ENCODE measurements around the gene KIAA0586. TPM values are rescaled to one million over a fixed set of nuclear protein-coding genes. Genes with fewer than 3 reads are reported as not detected.
"Not testable (repeated sequence)": the region's sequence is repeated elsewhere in the genome, so short reads cannot be mapped to it uniquely, and the experiment has no call there.

Gene KIAA0586
- 10 to 100 TPM; 11.9 to 12.4 TPM for total RNA-seq
- long read RNA-seq, partial matches to known transcripts: 4 of 5 reads
- long read RNA-seq, other reads (novel, unspliced or antisense): 1 of 5 reads

- DNase-seq (peak; percentile 97), ATAC-seq (peak; percentile 98)
- intact Hi-C loops (cut with DNase I): no loop called here
Observed at GRCh38 chr14:58427281-58428117, at the start of gene KIAA0586, which contains the start of gene TIMM9. Gene KIAA0586 (plus strand): TSS chr14:58427719. CDS start chr14:58428265, 546 bp downstream. Gene TIMM9 (minus strand): TSS chr14:58427531. CDS start chr14:58411945, 15,586 bp downstream.

DNA sequence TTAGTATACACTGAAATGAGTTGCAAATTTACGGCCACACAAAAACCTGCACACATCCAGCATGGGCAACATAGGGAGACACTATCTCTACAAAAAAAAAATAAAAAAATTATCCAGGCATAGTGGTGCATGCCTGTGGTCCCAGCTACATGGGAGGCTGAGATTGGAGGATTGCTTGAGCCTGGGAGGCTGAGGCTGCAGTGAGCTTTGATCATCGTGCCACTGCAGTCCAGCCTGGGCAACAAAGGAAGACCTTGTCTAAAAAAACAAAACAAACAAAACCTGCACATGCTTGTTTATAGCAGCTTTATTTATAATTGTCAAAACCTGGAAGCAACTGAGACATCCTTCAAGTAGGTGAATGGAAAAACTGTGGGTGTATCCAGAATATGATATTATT is 36.7 kb upstream of the KIAA0586 start:
- ATAC-seq (no peak), DNase-seq (no peak)
- intact Hi-C loops (cut with DNase I): no loop called here

DNA sequence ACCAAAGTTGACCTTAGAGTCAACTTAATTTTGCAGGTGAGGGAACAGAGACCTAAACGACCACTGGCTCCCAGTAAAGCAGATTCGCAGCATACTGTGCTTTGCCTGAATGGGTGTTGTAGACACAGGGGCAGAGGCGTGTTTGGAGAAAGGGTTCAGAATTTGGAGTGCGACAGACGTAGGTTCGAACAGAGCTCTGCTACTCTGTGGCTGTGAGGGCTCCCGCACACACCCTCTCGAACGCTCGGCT is 32.0 kb upstream of the KIAA0586 start:
- no peak for DNase-seq
- intact Hi-C loops (cut with DNase I): no loop called here
- no peak for ATAC-seq

GRCh38 chr14:58395812-58396788 is 31.4 kb upstream of the KIAA0586 start, which contains the start of gene TOMM20L:
Gene TOMM20L (plus strand): TSS chr14:58395930. CDS start chr14:58395958, 28 bp downstream.
- intact Hi-C loops (cut with DNase I): no loop called here

GRCh38 chr14:58397156-58397555 is 30.4 kb upstream of the KIAA0586 start:
- intact Hi-C loops (cut with DNase I): no loop called here
- no peak for ATAC-seq
- no peak for DNase-seq

More at GRCh38 chr14:58395812-58396788, 31.4 kb upstream of the KIAA0586 start, which contains the start of gene TOMM20L:
- DNase-seq (peak; percentile 81), ATAC-seq (peak; percentile 93 to 96)

DNA sequence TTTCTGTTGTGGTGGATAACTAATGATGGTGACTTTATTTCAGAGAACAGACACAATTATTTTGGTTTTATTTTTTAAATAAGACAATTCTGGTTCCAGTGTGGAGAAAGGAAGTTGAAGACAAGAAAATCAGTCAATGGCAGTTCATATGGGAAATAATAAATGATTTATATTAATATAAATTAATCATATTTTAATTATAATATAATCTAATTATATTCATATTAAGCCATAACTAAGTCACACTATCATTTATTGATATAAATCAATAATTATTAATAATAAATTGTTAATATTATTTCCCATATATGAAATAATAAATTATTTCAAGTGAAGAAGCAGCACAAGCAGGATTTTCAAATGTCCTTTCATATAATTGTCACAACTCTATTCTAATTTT is 29.0 kb upstream of the KIAA0586 start:
- no peak for DNase-seq
- intact Hi-C loops (cut with DNase I): no loop called here
- no peak for ATAC-seq

- intact Hi-C loops (cut with DNase I): no loop called here
- DNase-seq: no peak
- ATAC-seq: no peak
Observed at GRCh38 chr14:58398895-58399294, 28.6 kb upstream of the KIAA0586 start.

DNA sequence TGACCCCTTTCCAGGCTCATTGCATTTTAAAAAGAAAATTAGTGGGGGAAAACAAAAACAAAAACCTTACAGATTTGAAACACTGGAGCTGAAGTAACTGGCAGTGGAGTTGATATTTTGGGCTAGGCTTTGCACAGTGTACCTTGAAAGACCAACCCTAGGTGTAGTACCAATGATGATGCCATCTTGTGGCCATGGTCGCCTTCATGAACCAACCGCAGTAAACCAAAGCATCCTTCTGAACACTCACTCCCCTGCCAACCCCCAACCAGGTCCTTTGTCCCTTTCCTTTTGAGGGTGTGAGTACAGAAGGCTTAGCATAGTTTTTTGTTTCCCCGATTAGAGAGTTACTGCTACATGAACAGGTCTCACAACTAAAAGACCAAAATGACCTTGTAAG is 25.9 kb upstream of the KIAA0586 start:
- intact Hi-C loops (cut with DNase I): no loop called here
- ATAC-seq (no peak), DNase-seq (no peak)

DNA sequence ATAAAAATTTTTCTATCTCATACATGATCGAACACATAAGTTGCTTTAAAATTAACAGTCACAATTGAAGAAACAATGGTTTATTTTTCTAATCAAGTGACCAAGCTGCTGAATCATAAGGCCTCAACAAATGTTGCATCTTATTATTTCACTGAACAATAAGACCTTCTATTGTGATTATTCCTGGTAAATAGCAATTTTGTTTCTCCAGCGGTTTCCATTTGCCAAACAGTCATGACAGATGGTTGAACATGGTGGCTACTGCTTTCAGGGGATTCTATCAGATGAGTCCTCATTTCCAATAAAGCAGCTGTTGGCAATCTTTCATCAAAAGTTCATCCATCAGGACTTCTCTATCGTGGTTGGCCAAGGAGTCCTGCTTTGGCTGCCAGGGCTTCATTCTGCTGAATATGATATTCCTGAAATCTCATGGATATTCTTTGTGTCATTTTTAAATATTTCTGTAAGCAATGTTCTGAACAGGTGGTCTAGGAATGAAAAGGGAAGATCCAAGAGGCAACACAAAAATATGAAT is 18.8 kb upstream of the KIAA0586 start:
- intact Hi-C loops (cut with DNase I): no loop called here
- ATAC-seq (no peak), DNase-seq (no peak)

- intact Hi-C loops (cut with DNase I): no loop called here
- ATAC-seq (peak in 1 of 2 donors; percentile 76), DNase-seq (no peak)
Observed at GRCh38 chr14:58414845-58415244, 12.7 kb upstream of the KIAA0586 start.

- intact Hi-C loops (cut with DNase I): no loop called here
- DNase-seq: no peak
Observed at GRCh38 chr14:58415636-58416547, 11.6 kb upstream of the KIAA0586 start.

DNA sequence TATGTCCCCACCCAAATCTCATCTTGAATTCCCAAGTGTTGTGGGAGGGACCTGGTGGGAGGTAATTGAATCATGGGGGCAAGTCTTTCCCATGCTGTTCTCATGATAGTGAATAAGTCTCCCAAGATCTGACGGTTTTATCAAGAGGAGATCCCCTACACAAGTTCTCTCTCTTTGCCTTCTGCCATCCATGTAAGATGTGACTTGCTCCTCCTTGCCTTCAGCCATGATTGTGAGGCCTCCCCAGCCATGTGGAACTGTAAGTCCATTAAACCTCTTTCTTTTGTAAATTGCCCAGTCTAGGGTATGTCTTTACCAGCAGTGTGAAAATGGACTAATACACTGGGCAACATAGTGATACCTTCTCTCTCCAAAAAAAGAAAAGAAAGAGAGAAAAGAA is 10.6 kb upstream of the KIAA0586 start:
- intact Hi-C loops (cut with DNase I): not testable (repeated sequence)

More at GRCh38 chr14:58415636-58416547, 11.6 kb upstream of the KIAA0586 start:
- no peak for ATAC-seq

DNA sequence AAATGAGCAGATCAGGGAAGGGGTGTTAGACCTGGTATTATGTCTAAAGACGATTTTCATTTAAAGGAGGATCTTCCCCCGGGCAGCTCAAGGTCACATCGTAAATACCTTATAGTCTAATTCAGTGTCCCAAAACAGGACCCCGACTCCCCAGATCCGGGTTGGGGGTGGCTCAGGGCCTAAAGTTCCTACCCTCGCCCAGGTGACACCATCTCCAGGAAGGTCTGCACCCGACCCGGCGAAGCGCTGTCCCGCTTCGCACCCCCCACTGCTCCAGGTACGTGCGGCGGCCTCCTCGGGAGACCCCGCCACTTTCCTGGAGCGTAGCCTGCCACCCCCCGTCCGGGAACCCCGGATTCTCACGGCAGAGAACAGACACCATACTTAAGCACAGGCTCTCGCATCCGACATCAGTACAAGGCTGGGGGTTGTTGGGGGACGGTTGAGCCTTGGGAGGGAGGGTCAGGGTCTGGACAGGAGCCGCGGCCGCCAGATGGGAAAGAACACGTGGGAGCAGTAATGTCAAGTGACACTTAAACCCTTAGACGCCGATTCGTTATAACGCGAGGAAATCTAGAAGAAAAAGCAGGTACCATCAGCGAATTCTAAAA is 744 bp upstream of the KIAA0586 start:
- intact Hi-C loops (cut with DNase I): no loop called here
- peak; percentile 65 for DNase-seq
- ATAC-seq: peak; percentile 81 to 85

More for the DNA sequence above, 10.6 kb upstream of the KIAA0586 start:
- not testable (repeated sequence) for DNase-seq, ATAC-seq

DNA sequence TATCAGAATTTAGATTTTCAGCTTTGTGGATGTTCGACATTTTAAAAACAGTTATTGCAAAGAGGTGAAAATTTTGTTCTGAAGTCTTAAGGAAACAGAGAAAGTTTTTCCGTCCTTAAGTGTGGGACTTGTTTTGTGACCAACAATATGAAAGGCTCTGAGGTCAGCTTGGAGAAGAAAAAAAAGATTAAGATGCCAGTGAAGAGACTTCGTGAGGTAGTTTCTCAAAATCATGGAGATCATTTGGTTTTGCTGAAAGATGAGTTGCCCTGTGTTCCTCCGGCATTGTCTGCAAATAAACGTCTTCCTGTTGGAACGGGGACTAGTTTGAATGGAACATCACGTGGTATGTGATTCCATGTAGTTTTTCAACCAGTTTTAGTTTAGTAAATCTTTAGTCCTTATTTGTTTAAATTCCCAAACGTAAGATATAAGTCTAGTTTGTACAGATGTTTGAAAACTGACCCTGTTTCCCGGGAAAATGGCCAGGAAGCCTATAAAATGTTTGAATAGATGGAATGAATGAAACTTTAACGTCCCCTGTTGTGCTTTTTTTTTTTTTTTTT is 682 bp downstream of the KIAA0586 start:
- no peak for DNase-seq
- intact Hi-C loops (cut with DNase I): no loop called here
- ATAC-seq: peak in 1 of 2 donors; percentile 40

DNA sequence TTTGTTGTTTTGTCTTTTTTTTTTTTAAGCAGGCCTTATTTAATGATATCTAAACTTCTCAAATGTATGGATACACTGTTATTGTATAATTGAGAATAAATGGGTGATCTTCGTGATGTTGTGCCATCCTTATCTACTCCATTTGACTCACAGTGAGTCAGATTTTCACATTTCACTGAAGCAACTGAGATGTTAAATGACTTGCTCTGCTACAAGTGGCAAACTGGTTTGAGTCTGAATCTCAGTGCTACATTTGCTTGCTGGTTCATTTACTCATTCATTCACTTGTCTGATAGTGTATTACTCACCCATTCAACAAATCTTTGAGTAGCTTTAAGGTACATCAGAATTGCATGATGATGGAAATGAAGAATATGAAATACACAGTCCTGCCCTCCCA is 2.6 kb downstream of the KIAA0586 start:
- DNase-seq (no peak), ATAC-seq (no peak)
- intact Hi-C loops (cut with DNase I): no loop called here

DNA sequence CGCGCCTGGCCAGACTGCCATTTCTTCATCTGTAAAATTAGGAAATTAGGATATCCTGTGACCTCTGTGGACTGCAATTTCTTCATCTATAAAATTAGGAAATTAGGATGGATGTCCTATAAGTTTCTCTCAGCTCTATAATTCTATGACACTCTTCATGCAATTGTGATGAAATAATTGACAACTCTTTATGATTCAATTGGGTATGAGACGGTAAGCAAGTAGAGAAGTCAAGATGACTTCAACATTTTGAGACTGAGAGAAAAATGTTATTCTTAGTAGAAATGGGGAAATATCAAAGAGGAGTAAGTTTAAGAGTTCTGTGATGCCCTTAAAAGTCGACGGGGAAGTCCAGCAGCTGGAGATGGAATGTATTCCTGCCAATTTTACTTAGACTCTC is 12.0 kb downstream of the KIAA0586 start:
- no peak for DNase-seq
- no peak for ATAC-seq
- intact Hi-C loops (cut with DNase I): no loop called here

DNA sequence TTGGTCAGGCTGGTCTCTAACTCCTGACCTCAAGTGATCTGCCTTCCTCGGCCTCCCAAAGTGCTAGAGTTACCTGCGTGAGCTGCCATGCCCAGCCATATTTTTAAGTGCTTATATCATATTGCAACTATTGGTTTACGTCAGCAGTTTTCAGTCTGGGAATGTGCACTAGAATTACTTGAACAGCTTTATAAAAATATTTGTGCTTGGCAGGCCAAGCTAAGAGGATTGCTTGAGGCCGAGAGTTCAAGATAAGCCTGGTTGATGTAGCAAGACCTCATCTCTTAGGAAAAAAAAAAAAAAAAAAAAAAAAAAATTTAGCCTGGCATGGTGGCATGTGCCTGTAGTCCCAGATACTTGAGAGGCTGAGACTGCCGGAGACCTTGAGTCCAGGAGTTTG is 17.1 kb downstream of the KIAA0586 start:
- no peak for ATAC-seq
- DNase-seq: no peak
- intact Hi-C loops (cut with DNase I): no loop called here
